Right lobe of liver (tissue), 6 donors: ENCODE data around the gene CIAO1. TPM values are rescaled to one million over a fixed set of nuclear protein-coding genes. Genes with fewer than 3 reads are reported as not detected.

Experiments
- ATAC-seq, 4 donors: fragments of 200-7000 bp; cut with Tn5 transposase; one replicate each; pipeline ENCODE4 v1.9.1; 2020; ENCODE audit warnings: mild to moderate bottlenecking in 4 of 4, moderate library complexity in 4 of 4
- DNase-seq, 3 donors: peaks; one replicate each; pipeline ENCODE4 v3.0.0-alpha.2; 2020
- H3K27ac ChIP-seq, 3 donors: fragments of 200-600 bp; one replicate each; pipeline ENCODE4 v1.8.0; 2022
- H3K27me3 ChIP-seq, 2 donors: fragments of 200-600 bp; one replicate each; pipeline ENCODE4 v1.8.0; 2022
- H3K36me3 ChIP-seq, 4 donors: fragments of 200-600 bp; sonication (generic) in 1 of 4; one replicate each; pipeline versions ENCODE4 v1.5.1 to v1.8.0; 2017 to 2022; ENCODE audit warnings: control low read depth in 1 of 4
- H3K4me1 ChIP-seq, 4 donors: fragments of 200-600 bp; sonication (generic) in 1 of 4; one replicate each; pipeline versions ENCODE4 v1.5.1 to v1.8.0; 2017 to 2022; ENCODE audit warnings: control low read depth in 1 of 4
- H3K4me3 ChIP-seq, 3 donors: fragments of 200-600 bp; one replicate each; pipeline ENCODE4 v1.8.0; 2022
- H3K9me3 ChIP-seq, 4 donors: fragments of 200-600 bp; sonication (generic) in 1 of 4; one replicate each; pipeline versions ENCODE4 v1.5.1 to v1.8.0; 2017 to 2022; ENCODE audit warnings: control low read depth in 1 of 4
- POLR2A ChIP-seq: fragments of 450-650 bp; IDR thresholded peaks from one replicate; pipeline ENCODE4 v1.6.1; 2017; ENCODE audit warnings: antibody characterized with exemption, mild to moderate bottlenecking
- WGBS: methylation state at CpG from one replicate; pipeline ENCODE4 v1.1.6; 2018; ENCODE audit warnings: low coverage, low lambda C conversion rate; ENCODE audit not compliant: insufficient coverage; ENCODE audit errors: missing lambda C conversion rate; 5-methylcytosine and 5-hydroxymethylcytosine counted together
- intact Hi-C, 2 donors: fragments of 100-400 bp; cut with DNase I; formaldehyde crosslinking; loops; one replicate each; pipeline versions ENCODE4 v1.11.2 to v1.14.1; 2022
- total RNA-seq, 6 experiments: library from RNA; depleted of rRNA in 2 of 6; stranded (reverse); fragments of >200 nt in 2 of 6; fragmentation: NEBNext Ultra II Directional in 3 of 6; extraction: Animal tissue kit (Norgen Biotek cat#: 25700) in 3 of 6; gene quantifications; one replicate each; pipeline versions ENCODE4 v1.1.0 to v1.2.4, GENCODE V29; 2016 to 2023
- TF ChIP-seq, protein P1 (sequence below), 4 donors: fragments of 200-600 bp in 3 of 4; fragments of 450-650 bp in 1 of 4; IDR thresholded peaks; one replicate each; pipeline versions ENCODE4 v1.5.1 to v1.8.0; 2016 to 2022; ENCODE audit warnings: antibody characterized with exemption in 4 of 4, mild to moderate bottlenecking in 2 of 4
- donor health status: DM: no; HTN: yes; CAD: no.
- donor health status: DM: no; HTN: no; CAD: no.
- donor health status: DM: no; HTN: no; CAD: no.
- donor health status: DM: no; HTN: yes; CAD: no.
- donor health status: DM: no; HTN: yes; CAD: no.

CIAO1 gene
- total RNA-seq, 6 experiments from 2014 or later, result 39.8 to 80.3 (median 45.0) TPM

DNA sequence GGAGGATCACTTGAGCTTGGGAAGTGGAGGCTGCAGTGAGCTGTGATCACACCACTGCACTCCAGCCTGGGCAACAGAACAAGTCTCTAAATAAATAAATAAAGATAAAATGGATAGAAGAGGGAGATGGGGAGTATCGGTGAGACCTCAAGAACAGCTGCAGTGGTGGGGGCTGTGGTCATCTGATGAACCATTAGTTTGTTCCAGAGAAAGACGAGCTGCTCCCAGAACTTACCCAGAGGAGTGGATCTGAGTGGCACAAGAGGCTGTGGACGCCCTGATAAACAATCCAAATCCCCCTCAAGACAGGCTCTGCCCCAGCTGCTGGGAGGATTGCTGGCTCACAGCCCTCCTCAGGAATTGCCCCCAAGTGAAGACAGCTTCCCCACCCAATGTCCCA, 26.9 kb upstream of the CIAO1 start:
- 88% methylated on average over 2 of the region's 3 CpGs for WGBS
- H3K27ac ChIP-seq, result no peak overlapping the region
- no peak for TF ChIP-seq POLR2A
- no peak for DNase-seq
- no peak overlapping the region for H3K4me3 ChIP-seq
- no peaks in the 10 kb centered on the region for H3K36me3 ChIP-seq
- H3K9me3 ChIP-seq, result no peaks in the 10 kb centered on the region
- intact Hi-C loops, result no loop called here
- no peaks in the 10 kb centered on the region for H3K27me3 ChIP-seq
- no peaks in the 10 kb centered on the region for H3K4me1 ChIP-seq
- no peak for ATAC-seq

DNA sequence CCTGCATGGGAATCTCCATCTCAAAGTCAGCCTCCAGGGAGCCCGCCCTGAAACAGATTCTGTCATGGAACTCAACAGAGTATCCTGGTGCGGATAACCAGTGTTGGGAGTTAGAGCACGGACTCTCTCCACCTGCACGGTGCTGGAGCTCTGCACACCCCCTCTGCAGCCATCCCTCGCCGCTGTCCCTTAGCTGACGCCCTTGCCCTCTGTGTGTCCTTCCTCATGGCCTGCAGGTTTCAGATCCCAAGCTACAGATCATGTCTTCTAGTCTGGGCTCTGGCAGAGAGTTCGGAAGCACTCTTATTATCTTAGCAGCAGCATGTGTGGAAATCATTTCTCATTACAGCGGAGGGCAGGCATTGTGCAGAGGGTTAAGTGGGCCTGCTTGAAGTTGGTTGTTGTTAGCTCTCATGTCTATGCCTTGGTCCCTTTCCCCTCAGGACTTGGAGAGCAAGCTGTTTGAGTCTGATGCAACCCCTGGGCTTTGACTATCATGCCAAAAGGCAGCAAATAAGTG, 26.2 kb upstream of the CIAO1 start:
- WGBS, result 98% methylated on average over 5 of the region's 9 CpGs
- no peak for ATAC-seq
- H3K9me3 ChIP-seq, result no peaks in the 10 kb centered on the region
- no peaks in the 10 kb centered on the region for H3K27me3 ChIP-seq
- no peak for DNase-seq
- intact Hi-C loops, result no loop called here
- no peaks in the 10 kb centered on the region for H3K4me1 ChIP-seq
- TF ChIP-seq POLR2A, result no peak
- TF ChIP-seq, protein P1, sequence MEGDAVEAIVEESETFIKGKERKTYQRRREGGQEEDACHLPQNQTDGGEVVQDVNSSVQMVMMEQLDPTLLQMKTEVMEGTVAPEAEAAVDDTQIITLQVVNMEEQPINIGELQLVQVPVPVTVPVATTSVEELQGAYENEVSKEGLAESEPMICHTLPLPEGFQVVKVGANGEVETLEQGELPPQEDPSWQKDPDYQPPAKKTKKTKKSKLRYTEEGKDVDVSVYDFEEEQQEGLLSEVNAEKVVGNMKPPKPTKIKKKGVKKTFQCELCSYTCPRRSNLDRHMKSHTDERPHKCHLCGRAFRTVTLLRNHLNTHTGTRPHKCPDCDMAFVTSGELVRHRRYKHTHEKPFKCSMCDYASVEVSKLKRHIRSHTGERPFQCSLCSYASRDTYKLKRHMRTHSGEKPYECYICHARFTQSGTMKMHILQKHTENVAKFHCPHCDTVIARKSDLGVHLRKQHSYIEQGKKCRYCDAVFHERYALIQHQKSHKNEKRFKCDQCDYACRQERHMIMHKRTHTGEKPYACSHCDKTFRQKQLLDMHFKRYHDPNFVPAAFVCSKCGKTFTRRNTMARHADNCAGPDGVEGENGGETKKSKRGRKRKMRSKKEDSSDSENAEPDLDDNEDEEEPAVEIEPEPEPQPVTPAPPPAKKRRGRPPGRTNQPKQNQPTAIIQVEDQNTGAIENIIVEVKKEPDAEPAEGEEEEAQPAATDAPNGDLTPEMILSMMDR (IDR thresholded peaks at IDR 0.05), result no peak
- H3K27ac ChIP-seq, result no peak overlapping the region
- H3K4me3 ChIP-seq, result no peak overlapping the region
- H3K36me3 ChIP-seq, result no peaks in the 10 kb centered on the region

DNA sequence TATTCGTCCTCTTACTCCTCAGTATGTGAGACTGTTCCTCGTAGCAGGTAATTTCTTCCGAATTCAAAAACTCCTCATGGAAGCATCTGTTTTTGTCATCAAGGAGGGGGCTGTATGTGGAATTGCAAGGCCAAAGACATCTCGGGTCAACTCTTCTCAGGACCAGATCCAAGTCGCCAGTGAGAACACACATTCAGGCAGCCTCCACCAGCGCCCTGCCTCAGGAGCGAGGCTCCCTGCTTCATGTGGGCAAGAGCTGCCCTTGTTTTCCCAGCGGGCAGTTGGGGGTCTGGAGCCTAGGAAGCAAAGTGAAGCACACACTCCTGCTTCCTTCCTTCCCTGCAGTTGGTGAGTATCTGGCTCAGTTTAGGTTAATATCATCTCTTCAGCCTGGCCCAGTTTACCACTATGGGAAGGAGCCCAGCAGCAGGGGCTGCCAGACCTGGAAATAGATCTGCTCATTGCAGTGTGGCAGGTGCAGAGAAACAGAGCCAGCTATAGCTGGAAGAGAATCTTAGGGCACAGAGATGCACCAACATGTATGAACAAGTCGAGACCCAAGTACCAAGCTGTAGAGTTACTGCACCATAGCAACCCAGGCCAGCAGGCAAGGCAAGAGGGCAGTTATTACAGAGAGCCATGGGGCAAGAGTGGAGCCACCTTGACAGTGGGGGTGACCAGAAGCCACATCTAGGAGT, 25.5 kb upstream of the CIAO1 start:
- ATAC-seq, result no peak
- H3K27me3 ChIP-seq, result no peaks in the 10 kb centered on the region
- H3K36me3 ChIP-seq, result no peaks in the 10 kb centered on the region
- WGBS, result 86% methylated on average over 8 of the region's 9 CpGs
- no peak overlapping the region for H3K27ac ChIP-seq
- H3K4me3 ChIP-seq, result no peak overlapping the region
- H3K9me3 ChIP-seq, result no peaks in the 10 kb centered on the region
- H3K4me1 ChIP-seq, result no peaks in the 10 kb centered on the region
- intact Hi-C loops, result no loop called here
- DNase-seq, result no peak
- TF ChIP-seq, protein P1 (IDR thresholded peaks at IDR 0.05), result no peak
- no peak for TF ChIP-seq POLR2A

DNA sequence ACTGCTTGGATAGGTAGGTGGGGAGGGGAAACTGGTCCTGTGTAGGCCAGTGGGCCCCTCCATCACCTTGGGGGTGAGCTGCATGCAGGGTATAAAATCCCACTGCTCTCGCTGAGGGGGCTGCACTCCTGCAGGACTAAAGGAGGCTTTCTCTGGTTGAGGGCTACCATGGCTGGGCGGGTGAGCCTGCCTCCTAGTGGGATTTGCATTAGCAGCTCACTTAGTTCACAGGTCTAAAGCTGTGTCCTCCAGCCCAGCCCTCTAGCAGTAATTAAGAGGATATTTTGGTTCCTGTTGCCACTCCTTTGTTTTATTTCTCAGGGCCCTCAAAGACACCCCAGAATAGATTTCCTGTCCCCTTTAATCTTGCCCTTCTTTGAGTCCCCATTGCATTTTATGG, 24.8 kb upstream of the CIAO1 start:
- no peaks in the 10 kb centered on the region for H3K4me1 ChIP-seq
- H3K27me3 ChIP-seq, result no peaks in the 10 kb centered on the region
- H3K27ac ChIP-seq, result peak overlapping the region; percentile 59 to 79 (median 79)
- DNase-seq, result no peak
- H3K9me3 ChIP-seq, result no peaks in the 10 kb centered on the region
- TF ChIP-seq, protein P1 (IDR thresholded peaks at IDR 0.05), result no peak
- TF ChIP-seq POLR2A, result no peak
- no peaks in the 10 kb centered on the region for H3K36me3 ChIP-seq
- WGBS, result no CpG with 5 or more reads among the region's 2 CpGs
- ATAC-seq, result no peak
- no peak overlapping the region for H3K4me3 ChIP-seq
- intact Hi-C loops, result no loop called here

DNA sequence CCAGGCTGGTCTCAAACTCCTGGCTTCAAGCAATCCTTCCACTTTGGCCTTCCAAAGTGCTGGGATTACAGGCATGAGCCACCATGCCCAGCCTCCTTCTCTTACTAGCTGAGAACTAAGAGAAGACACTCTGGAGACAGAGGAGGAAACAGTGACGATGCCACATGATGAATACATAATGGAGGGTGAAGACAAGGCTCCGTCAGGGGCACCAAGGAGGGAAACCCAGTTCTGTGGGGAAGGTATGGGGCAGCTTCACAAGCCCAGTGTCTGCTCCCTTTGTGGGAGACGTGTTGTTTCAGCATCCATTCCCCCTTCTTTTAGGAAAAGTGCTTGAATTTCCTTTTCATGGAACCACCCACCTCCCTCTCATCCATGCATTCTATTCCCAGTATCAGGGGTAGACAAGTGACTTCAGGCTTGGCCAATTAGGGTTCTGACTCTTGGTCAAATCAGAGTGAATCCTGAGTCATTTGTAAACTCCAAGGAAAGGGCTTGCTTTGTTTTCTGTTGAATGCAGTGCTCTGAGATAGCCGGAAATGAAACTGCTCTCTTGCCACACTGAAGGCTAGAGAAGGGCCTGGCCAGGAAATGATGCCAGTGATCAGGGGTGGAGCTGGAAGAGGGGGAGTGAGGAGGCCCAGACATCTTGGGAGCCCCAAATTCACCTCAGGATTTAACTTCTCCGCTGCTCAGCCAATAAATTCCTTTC, 24.0 kb upstream of the CIAO1 start:
- Histone ChIP-seq H3K4me1 (peaks cover 0 to 3% (median 0%) of the 10 kb centered on the region in 4 donors), H3K27me3 (no peaks in the 10 kb centered on the region), H3K36me3 (no peaks in the 10 kb centered on the region), H3K27ac (peak overlapping the region; percentile 59 to 79 (median 79)), H3K9me3 (no peaks in the 10 kb centered on the region), H3K4me3 (no peak overlapping the region)
- intact Hi-C loops, result no loop called here
- TF ChIP-seq, protein P1 (IDR thresholded peaks at IDR 0.05), result no peak
- no peak for TF ChIP-seq POLR2A
- 68% methylated on average over 5 of the region's 5 CpGs for WGBS
- DNase-seq (no peak), ATAC-seq (peak; percentile 69 to 86 (median 76))
